IPS DF 6.9 (cell line): ENCODE measurements around the gene LRRC43.

Experiments
- DNase-seq: peaks from one replicate; pipeline ENCODE4 v3.0.0-alpha.2; 2013; ENCODE audit warnings: low read depth, low spot score
- H3K27ac ChIP-seq: one replicate; pipeline ENCODE4 v1.5.1; 2013; ENCODE audit warnings: low read length, control low read depth
- H3K27me3 ChIP-seq: 2 replicates; pipeline ENCODE4 v1.6.1; 2013; ENCODE audit warnings: mild to moderate bottlenecking, low read length; ENCODE audit not compliant: control insufficient read depth, insufficient read depth
- H3K36me3 ChIP-seq: 2 replicates; pipeline ENCODE4 v1.6.1; 2013; ENCODE audit warnings: low read length; ENCODE audit not compliant: control insufficient read depth, insufficient read depth
- H3K4me1 ChIP-seq: 2 replicates; pipeline ENCODE4 v1.6.1; 2013; ENCODE audit warnings: low read length; ENCODE audit not compliant: control insufficient read depth, insufficient read depth
- H3K4me3 ChIP-seq: 2 replicates; pipeline ENCODE4 v1.5.1; 2013; ENCODE audit warnings: mild to moderate bottlenecking, low read length
- H3K9me3 ChIP-seq: 2 replicates; pipeline ENCODE4 v1.6.1; 2013; ENCODE audit warnings: low read length, inconsistent platforms; ENCODE audit not compliant: control insufficient read depth, insufficient read depth
- WGBS: extraction: QIAGEN DNeasy Blood & Tissue Kit; methylation state at CpG from one replicate; pipeline ENCODE4 v1.1.7; 2013; ENCODE audit warnings: mixed read lengths, missing lambda C conversion rate; ENCODE audit not compliant: insufficient read length, insufficient coverage; 5-methylcytosine and 5-hydroxymethylcytosine counted together

LRRC43 gene

GRCh38 chr12:122140467-122141257 lies 42.3 kb upstream of the LRRC43 start:
- H3K9me3 ChIP-seq, result peaks cover 12% of the 10 kb centered on the region
- no peak for DNase-seq
- no peak overlapping the region for H3K4me3 ChIP-seq
- H3K27me3 ChIP-seq, result no peaks in the 10 kb centered on the region
- no peak overlapping the region for H3K27ac ChIP-seq
- peaks cover 4% of the 10 kb centered on the region; the same call in 1 of the 2 replicates for H3K4me1 ChIP-seq
- no CpG with 5 or more reads among the region's 19 CpGs for WGBS
- peaks cover 27% of the 10 kb centered on the region for H3K36me3 ChIP-seq

DNA sequence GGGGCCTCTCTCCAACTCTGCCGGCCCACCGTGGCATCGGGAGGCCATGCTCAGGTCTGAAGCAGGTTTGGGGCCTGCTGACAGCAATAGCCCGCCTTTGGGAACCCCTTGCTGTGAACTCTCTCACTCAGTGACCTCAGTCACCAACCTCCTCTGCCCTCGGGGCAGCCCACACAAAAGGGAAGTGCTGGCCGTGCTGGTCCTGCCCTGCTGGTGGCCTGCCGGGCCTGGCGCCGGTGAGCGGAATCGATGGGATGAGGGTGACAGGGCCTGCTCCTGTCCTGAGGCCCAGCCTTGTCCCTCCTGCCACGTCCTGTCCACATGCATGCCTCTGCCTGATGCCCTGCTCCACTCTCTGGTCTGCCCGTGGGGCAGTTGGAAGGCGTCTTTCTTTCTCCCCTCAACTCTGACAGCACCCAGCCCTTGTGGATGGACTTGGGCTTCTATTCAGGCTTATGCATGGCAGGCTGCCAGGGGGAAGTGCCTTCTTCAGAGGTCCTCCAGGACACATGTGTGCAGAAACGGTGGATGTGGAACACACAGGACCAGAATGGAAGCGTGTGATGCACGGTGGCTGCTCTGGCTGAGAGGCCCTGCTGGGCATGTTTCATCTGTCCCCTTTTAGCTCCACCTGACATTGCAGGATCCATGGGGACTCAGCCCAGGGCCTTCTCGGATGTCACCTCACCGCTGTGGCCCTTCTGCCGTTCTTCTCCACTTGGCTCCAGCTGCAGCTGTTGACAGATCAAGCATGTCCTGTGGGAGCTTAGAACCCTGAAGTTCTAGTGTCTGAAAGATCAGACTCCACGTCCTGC lies 40.8 kb upstream of the LRRC43 start:
- H3K36me3 ChIP-seq, result peaks cover 27% of the 10 kb centered on the region
- H3K9me3 ChIP-seq, result peaks cover 12% of the 10 kb centered on the region
- no peak for DNase-seq
- peaks cover 4% of the 10 kb centered on the region; the same call in 1 of the 2 replicates for H3K4me1 ChIP-seq
- WGBS, result no CpG with 5 or more reads among the region's 21 CpGs
- H3K27me3 ChIP-seq, result no peaks in the 10 kb centered on the region
- H3K27ac ChIP-seq, result no peak overlapping the region
- no peak overlapping the region for H3K4me3 ChIP-seq

GRCh38 chr12:122142857-122143256 lies 40.1 kb upstream of the LRRC43 start:
- no peak for DNase-seq
- H3K27ac ChIP-seq, result no peak overlapping the region
- H3K9me3 ChIP-seq, result peaks cover 12% of the 10 kb centered on the region
- no CpG with 5 or more reads among the region's 6 CpGs for WGBS
- peaks cover 27% of the 10 kb centered on the region for H3K36me3 ChIP-seq
- H3K4me3 ChIP-seq, result no peak overlapping the region
- H3K4me1 ChIP-seq, result no peaks in the 10 kb centered on the region
- H3K27me3 ChIP-seq, result no peaks in the 10 kb centered on the region

GRCh38 chr12:122144885-122145284 lies 38.0 kb upstream of the LRRC43 start:
- Histone ChIP-seq H3K36me3 (peaks cover 27% of the 10 kb centered on the region), H3K4me3 (no peak overlapping the region), H3K4me1 (no peaks in the 10 kb centered on the region), H3K27ac (no peak overlapping the region), H3K9me3 (peaks cover 12% of the 10 kb centered on the region), H3K27me3 (no peaks in the 10 kb centered on the region)
- no CpG with 5 or more reads among the region's 12 CpGs for WGBS
- no peak for DNase-seq

GRCh38 chr12:122145505-122146330 lies 37.2 kb upstream of the LRRC43 start:
- Histone ChIP-seq H3K27ac (no peak overlapping the region), H3K4me3 (no peak overlapping the region), H3K4me1 (no peaks in the 10 kb centered on the region), H3K9me3 (peaks cover 12% of the 10 kb centered on the region), H3K27me3 (no peaks in the 10 kb centered on the region), H3K36me3 (peaks cover 27% of the 10 kb centered on the region)
- DNase-seq, result no peak
- WGBS, result no CpG with 5 or more reads among the region's 23 CpGs

GRCh38 chr12:122147514-122148290 lies 35.2 kb upstream of the LRRC43 start:
- Histone ChIP-seq H3K27ac (no peak overlapping the region), H3K4me3 (no peak overlapping the region), H3K27me3 (no peaks in the 10 kb centered on the region), H3K9me3 (peaks cover 3% of the 10 kb centered on the region), H3K36me3 (peaks cover 12% of the 10 kb centered on the region), H3K4me1 (no peaks in the 10 kb centered on the region)
- WGBS, result no CpG with 5 or more reads among the region's 21 CpGs
- no peak for DNase-seq

DNA sequence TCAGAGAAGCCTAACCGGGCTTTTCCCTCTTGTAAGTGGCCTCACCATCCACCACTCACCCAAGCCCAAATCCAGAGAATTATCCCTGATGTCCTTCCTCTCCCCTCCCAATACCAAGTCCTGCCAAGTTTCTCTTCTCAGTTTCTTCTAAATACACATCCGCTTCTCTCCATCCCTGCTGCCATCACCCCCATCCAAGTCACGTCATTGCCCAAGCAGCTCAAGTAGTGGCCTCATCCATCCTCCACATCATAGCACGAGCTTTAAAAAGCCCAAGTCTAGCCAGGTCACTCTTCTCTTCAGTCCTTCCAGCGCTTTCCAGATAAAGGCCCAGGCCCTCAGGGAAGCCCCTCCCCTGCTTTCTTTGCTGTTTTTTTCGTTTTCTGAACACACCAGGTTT lies 34.3 kb upstream of the LRRC43 start:
- no peak for DNase-seq
- Histone ChIP-seq H3K4me1 (no peaks in the 10 kb centered on the region), H3K27ac (no peak overlapping the region), H3K36me3 (0 out of 2 replicates have a peak, but pooled peaks cover 3% of the 10 kb centered on the region), H3K4me3 (no peak overlapping the region), H3K9me3 (no peaks in the 10 kb centered on the region), H3K27me3 (no peaks in the 10 kb centered on the region)
- no CpG with 5 or more reads among the region's 6 CpGs for WGBS

GRCh38 chr12:122150127-122150681 lies 32.7 kb upstream of the LRRC43 start:
- H3K27me3 ChIP-seq, result no peaks in the 10 kb centered on the region
- H3K4me1 ChIP-seq, result no peaks in the 10 kb centered on the region
- H3K9me3 ChIP-seq, result no peaks in the 10 kb centered on the region
- no peak for DNase-seq
- no peaks in the 10 kb centered on the region for H3K36me3 ChIP-seq
- no CpG with 5 or more reads among the region's 8 CpGs for WGBS
- no peak overlapping the region for H3K27ac ChIP-seq
- H3K4me3 ChIP-seq, result no peak overlapping the region

DNA sequence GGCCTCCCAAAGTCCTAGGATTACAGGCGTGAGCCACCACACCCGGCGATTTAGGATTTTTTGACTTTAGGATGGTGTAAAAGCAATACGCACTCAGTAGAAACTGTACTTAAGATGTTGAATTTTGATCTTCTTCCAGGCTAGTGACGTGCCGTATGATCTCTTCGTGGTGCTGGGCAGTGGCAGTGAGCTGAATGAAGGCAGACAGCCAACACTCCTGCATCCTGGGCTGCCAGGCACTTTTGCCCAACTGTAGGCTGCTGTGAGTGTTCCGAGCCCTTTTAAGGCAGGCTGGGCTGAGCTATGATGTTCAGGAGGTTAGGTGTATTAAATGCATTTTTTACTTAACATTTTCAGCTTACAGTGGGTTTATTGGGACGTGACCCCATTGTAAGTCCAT lies 30.2 kb upstream of the LRRC43 start:
- Histone ChIP-seq H3K27ac (no peak overlapping the region), H3K4me1 (no peaks in the 10 kb centered on the region), H3K9me3 (no peaks in the 10 kb centered on the region), H3K36me3 (no peaks in the 10 kb centered on the region), H3K4me3 (no peak overlapping the region), H3K27me3 (no peaks in the 10 kb centered on the region)
- WGBS, result no CpG with 5 or more reads among the region's 9 CpGs
- no peak for DNase-seq
